Renal pelvis (tissue), 4 donors: Measurements from ENCODE around the gene PAXIP1. TPM values are rescaled to one million over a fixed set of nuclear protein-coding genes. Genes with fewer than 3 reads are reported as not detected.
A peak's percentile ranks its signal among the peaks of the same experiment; 100 is the strongest.

Source experiments
- DNase-seq: peaks from one replicate; pipeline ENCODE4 v3.0.0-alpha.2; 2013
- polyA plus RNA-seq, 3 donors: library from polyadenylated mRNA; unstranded; fragments of 120-200 nt; gene quantifications; one replicate each; pipeline ENCODE4 v1.2.1, GENCODE V29; 2013; ENCODE audit not compliant: insufficient read length in 3 of 3

Gene PAXIP1
- polyA plus RNA-seq, 3 donors, result 20.1 to 24.3 (median 23.4) TPM

DNA sequence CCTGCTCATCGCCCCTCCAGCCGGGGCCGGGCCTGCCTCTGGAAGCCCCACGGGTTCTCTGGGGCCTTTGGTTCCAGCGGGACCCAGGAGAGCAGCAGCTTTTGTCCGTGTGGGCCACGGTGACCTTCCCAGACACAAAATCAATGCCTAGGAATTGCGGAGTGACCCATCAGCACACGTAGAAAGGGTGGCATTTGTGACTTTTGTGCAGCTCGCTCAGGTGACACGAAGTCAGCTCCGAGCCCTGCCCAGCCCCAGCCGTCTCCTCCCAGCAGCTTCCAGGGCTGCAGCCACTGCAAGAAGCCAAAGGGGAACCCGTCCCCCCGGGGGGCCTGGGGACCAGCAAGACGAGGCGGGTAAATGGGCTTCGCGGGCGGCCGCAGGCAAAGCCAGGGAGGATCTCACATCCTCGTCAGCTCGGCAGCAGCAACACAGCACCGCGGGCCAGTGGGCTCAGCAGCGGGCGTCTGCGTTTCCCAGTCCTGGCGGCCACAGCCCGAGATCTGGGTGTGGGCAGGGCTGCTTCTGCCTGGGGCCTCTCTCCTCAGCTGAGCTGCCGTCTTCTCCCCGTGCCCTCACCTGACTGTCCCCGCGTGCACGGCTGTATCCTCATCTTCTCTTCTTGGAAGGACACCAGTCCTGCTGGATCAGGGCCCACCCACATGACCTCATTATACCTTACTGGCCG is 88.5 kb downstream of the PAXIP1 start:
- DNase-seq, result no peak

DNA sequence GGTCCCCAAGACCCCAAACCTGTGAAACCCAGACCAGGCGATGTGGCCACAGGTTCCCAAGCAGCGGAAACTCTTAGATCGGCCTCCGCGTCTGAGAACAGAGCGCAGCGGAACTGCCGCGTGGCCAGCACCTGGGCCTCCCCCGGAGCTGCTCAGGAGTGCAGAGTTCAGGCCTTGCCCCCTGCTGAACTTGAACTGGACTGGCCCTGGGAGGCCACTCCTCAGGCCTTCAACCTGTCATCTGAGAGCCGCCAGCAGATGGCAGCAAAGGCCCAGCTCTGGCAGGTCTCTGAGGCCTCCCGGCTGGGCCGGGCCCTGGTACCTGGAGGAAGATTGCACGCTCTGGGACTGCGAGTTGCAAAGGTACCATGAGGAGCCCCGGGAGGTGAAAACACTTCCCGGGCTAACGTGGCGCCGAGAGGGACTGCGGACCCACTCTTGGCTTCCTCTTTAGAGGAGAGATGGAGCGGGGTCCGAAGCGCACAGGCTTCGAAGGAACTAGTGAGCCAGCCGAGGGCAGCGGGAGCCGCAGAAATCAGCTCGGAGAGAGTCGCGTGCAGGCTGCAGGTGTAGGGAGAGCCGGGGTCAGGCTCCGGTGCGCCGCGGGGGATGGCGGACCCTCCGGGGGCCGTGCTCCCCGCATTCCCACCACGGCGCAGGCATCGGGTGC is 89.2 kb downstream of the PAXIP1 start:
- DNase-seq, result peak; percentile 75

DNA sequence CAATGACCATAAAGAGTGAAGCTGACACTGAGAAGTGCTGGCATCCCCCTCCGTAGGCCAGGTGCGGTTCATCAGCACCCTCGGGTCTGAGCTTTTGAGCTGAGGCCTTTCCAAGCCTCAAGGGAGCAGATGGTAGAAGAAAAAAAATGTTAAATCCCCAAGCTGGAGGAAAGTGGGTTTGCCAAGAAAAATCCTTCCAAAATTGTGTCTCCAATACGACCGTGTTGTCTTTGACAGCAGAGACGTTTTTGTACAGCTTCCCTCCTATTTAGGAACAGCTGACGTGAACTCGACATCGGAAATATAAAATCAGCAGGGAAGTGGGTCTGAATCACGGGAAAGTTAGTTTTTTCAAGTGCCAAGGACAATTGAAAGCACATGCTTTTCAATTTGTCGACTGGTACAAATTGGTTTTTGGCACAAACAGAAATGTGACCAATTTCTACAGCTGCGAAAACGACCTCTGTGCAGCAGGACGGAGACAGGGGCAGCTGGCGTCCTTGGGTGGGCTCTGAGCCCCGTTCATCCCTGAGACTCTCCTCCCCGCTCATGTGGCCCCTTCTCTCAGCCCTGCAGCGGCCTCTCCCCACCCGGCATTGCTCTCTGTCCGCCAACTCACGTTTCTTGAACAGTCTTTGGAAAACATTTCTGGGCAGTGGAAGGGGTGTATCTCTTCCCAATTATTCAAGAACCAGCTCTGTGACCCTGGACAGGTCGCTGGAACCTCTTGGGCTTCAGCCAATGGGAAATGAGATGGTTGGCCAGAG is 89.9 kb downstream of the PAXIP1 start:
- no peak for DNase-seq

DNA sequence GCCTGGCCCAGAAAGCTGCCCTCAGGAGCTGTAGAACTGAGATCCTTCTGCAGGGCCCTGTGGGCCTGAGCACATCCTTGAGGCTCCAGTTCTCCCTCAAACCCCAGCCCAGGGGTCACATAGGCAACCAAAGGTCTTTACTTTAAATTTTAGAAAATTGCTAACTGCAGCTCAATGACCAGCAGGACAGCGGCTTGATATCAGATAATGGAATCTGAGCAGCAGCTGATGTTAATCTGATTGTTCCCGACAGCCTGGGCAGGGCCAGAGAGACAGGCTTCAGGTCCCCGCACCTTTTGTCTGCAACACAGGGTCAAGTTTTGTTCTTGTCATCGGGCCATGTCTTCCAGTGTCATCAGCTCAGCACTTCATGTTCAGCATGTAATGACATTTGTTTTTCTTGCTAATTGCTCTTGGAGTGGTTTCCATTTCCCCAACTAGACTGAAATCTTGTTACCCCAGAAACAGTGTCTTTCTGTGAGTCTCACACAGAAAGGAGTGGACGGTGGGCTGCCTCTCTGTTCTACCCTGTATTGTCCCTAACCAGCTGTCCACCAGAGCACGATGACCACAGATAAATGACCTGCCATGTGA is 91.0 kb downstream of the PAXIP1 start:
- DNase-seq, result no peak

DNA sequence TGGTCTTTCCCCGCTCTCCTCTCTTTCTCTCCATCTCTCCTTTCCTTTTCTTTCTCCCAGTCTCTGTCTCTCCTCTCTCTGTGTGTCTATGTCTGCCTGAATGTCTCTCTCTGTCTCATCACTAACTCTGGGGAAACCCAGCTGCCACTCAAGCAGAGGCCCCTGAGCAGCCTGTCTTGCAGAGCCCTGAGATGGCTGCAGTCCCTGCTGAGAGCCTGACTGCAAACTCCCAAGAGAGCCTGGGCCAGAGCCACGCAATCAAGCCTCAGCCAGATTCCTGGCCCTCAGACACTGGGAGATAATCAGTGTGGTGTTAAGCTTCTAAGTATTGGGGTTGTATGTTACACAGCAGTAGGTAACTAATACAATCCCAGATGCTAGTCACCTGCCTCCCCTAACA is 91.5 kb downstream of the PAXIP1 start:
- DNase-seq, result no peak

DNA sequence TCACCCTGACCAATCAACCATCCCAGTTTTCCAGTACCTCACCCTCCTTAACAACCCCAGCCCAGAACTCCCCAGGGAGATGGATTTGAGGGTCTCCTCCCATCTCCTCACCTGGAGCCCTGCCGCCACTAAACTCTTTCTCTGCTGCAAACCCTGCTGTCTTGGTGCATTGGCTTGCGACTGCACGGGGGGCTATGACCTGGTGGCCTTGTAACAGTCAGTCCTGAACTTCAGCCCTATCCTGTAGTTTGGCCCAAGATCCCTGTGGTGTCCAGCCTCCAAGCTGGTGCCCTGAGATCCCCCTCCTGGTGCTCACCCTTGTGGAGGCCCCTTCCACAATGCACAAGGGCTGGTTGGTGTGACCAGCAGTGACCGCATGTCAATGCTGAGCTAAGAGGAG is 91.9 kb downstream of the PAXIP1 start:
- DNase-seq, result no peak

DNA sequence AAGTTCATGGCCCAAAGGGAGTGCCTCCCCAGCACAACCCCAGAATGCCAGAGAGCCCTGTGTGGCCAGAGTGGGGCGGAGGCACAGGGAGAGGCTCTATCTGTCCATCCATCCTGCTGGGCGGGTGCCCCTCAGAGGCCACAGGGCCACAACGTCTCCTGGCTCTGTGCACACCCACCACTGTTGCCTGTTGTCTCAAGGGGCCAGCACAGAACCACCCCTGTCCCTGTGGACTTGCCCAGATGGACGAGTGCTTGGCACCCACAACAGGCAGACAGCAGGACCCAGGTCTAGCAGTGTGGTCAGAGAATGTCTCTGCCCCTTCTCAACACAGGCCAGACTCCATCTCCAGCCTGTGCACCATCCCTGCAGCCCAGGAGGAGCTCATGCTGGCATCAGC is 92.8 kb downstream of the PAXIP1 start:
- DNase-seq, result no peak

DNA sequence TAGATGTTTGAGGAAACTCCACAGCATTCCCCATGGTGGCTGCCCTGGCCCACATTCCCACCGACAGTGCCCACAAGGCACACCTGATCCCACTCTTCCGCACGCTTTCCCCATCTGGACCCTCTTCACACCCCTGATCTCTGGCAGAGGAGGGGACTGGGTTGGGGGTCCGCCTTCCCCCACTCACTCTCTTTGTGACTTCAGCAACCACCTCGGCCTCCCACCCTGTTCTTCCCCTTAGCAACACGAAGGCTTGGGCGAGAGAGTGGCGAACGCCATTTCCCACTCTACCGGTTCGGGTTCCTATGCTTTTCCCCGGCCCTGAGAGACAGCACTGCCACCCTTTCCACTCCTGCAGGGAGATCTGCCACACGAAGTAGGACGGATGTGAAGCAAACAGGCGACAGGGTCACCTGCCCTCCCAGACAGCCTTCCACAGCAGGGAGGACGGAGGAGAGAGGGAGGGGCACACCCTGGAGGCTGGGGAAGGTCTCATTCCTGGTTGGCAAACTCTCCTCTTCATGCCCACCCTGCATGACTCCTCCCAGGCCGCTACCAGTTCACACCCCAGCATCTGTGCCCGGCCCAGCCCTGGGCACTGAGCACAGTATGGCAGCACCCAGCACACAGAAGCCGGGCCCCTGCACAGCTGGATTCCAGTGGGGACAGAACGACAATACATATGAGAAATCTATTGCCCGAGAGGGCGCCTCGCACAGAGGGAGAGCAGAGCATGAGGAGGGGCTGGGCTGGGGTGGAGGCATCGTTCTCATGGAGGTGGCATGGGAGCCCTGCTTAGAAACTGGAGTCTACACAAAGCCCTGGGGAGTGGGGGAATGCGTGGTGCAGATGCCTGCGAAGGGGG is 93.5 kb downstream of the PAXIP1 start:
- DNase-seq, result no peak

DNA sequence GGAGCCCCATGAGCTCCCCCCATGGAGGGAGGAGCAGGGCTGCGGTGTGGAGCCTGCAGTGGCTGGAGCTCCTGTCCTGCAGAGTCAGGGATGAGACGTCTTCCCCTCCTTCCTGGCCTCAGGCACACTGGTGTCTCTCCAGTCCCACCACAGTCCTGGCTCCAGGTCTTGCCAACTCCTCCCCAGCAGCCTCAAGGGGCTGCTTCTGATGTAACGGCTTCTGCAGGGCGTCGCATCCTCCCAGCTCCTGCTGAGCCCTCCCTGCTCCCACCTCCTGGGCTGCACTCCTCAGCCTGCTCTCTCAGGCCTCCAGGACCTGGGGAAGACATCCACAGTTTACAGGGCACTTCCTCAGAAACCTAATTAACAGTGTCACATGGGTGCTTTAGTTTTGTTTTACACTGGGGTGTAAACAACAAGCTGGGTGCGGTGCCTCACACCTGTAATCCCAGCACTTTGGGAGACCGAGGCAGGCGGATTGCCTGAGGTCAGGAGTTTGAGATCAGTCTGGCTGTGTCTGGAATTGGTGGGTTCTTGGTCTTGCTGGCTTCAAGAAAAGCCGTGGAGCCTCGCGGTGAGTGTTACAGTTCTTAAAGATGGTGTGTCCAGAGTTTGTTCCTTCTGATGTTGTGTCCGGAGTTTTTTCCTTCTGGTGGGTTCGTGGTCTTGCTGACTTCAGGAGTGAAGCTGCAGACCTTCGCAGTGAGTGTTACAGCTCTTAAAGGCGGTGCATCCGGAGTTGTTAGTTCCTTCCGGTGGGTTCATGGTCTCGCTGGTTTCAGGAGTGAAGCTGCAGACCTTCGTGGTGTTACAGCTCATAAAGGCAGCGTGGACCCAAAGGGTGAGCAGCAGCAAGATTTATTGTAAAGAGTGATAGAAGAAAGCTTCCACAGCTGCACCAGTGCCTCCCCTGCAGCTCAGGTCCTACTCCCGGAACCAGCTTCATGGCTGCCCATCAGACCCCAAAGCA is 95.0 kb downstream of the PAXIP1 start:
- no peak for DNase-seq

DNA sequence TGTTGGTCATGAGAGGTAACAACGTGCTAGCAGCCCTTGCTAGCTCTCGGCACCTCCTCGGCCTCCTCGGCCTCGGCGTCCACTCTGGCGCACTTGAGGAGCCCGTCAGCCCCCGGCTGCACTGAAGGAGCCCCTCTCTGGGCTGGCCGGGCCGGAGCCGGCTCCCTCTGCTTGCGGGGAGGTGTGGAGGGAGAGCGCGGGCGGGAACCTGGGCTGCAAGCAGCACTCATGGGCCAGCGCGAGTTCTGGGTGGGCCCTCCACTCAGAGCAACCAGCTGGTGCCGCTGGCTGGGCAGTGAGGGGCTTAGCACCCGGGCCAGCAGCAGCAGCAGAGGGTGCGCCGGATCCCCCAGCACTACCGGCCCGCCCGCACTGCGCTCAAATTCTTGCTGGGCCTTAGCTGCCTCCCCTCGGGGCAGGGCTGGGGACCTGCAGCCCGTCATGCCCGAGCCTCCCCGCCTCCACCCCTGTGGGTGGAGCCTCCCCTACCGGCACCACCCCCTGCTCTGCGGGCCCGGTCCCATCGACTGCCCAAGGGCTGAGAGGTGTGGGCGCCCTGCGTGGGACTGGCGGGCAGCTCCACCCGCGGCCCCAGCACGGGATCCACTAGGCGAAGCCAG is 96.1 kb downstream of the PAXIP1 start:
- no peak for DNase-seq

DNA sequence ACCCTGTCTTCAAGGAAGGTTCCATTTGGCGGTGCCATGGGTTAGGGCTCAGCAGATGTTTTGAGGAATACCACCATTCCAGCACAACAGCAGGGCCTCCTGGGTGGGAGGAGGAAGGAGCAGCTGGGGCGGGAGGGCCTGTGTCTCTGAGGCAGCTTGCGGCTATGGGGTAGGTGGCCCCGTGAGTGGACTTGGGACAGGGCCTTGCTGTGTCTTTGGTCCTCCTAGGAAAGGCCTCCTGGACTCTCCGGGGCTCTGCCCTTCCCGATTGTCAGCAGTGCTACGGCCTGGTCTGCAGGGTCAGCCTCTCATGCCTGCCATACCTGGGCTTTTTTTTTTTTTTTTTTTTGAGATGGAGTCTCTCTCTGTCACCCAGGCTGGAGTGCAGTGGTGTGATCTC is 96.7 kb downstream of the PAXIP1 start:
- DNase-seq, result no peak

DNA sequence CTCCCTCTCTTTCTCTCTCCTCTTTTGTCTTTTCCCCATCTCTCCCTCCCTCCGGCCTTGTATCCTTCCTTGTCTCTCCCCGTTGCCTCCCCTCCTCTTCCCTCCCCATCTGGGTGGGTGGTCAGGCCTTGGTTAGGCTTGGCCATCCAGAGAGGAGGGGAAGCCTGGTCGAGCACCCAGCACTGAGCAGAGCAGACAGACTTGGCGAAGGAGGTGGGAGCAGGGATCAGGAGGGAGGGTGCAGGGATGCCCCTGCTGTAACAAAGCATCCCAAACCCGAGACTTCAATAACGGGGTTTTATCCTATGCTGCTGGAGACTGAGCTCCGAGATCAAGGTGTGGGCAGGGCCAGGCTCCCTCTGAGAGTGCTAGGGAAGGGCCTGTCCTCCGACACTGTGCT is 97.3 kb downstream of the PAXIP1 start:
- no peak for DNase-seq

DNA sequence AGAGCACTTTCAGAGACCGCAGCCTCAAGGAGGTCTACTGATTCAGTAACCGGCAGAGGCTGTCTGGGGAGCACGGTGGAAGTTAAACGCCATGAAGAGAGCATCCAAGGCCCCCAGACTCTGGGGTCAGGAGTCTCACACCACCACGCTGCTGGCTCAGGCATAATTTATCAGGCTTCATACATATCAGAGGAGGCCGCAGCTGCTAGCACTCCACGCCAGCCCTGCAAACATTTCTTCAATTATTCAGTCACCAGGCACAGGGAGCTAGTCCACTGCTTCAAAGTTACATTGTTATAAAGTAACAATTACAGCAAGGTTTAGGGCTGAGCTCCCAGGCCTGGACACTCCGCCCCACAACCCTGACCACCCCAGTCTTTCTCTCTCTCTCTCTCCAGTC is 97.8 kb downstream of the PAXIP1 start:
- no peak for DNase-seq

DNA sequence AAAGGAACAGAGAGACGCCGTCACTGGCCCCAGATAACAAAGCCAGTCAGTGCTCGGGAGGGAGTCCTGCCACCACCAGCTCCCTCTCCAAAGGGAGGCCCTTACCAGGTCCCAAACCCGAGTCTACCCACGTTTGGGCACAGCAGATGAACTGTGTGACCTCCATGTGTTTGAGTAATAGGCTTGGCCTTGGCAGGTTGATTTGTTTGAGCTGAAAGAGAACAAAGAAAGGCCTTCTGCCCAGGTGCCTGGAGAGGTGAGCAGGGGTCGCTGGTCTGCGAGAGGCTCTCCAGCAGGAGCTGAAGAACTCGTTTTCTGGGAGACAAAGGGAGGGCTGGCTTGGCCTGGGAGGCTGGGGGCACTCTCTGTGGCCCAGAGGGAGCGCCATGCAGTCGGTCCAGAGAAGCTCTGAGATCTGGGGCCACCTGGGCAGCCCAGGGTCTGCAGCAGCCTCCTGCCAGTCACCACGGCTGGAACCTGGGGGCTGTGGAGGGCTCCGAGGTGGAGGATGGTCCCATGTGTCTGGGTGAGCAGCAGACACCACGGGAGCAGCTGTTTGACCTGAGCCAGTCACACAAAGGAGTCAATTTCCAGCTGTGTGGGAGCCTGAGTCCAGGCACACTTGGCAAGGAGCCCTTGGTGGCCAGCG is 99.7 kb downstream of the PAXIP1 start:
- no peak for DNase-seq

DNA sequence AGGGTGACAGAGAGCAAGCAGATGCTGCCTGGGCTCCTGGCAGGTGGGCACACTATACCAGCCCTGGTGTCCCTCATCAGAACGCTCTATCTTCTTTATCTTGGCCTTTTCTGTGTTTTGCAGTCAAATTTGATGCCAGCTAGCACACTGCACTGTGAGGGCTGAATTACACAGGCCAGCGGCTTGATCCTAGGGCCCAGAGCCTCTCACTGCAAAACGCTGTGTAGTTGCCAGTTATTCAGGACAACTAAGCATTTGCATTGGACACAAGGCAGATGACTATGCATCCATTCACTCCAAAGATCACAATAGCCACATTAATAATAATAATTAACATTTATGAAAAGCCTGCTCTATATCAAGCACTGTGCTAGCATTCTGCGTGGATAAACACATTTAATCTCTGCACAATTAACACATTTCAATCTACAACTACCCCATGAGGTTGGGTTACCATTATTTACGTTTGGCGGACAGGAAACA is 100.3 kb downstream of the PAXIP1 start:
- no peak for DNase-seq

DNA sequence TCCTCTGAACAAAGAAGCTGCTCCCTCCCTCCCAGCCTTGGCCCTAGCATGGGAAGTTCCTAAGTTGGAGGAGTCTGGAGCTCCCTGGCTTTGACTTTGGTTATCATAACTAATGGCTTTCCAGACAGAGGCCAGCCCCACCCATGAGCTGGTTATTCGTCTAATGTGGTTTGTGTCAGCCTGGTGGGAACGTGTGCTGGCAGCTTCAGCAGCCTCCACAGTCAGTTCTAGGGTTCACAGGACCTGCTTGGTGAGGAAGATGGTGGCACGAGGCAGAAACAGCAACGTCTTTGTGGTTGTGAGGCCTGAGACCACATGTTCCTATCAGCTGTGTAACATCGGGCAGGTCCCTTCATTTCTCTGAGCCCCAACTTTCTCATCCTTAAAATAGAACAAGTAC is 103.1 kb downstream of the PAXIP1 start:
- no peak for DNase-seq

DNA sequence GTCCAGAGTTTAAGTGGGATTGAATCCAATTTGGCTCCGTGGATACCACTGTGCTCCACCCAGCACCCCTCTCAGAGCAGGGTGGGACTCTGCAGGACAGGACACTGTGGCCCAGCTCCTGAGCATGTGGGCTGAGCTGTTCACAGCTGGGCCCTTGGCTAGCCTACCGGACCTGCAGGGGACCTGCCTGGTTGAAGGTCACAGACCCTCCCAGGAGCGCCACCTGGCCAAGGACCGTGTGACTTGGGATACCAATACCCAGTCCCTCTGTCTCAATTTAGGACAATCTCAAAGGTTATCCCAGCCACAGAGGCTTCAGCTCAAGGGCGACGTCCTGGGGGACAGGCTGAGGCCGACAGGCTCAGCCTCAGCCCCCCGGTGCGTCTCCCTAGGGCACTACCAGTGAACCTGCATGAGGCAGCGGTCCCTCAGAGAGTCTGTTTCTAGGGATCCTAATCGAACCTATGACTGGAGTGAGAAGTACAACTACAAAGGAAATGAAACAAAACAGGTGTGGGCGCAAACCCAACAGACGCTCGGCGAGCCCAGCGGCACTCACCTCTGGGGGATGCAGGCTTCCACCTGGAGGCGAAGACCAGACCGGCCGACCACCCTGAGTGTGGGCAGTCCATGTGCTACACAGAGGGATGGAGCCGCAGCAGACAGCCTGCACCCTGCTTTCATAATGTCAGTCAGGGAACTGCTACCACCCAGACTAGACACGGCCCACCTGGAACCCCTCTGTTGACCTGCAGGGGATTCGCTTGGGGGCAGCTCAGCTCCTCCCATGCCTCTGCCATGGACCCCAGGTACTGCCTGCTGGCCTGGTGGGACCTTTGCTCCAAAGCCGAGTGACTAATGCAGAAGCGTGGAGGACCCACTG is 103.7 kb downstream of the PAXIP1 start:
- no peak for DNase-seq

DNA sequence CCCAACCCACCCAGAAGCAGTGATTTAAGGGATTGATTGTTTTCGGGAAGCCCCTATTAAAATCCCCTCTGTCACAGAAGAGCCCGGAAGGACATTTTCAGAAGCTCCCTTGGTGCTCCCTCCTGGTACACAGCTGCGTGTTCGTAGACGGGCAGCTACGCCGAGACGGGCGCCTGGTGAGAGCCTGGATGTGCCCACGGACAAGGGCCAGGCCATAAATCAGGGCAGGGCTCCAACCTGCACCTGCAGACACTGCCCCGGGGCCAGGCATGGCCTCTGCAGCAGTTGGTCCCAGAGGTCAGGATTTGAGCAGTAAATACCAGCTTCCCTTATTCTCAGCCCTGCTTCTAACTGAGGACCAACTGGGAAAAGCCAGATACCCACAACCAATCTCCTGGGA is 106.8 kb downstream of the PAXIP1 start:
- no peak for DNase-seq
